Progenitor cell of endocrine pancreas (in vitro differentiated cells): Measurements from ENCODE around the gene TTC27. TPM values are rescaled to one million over a fixed set of nuclear protein-coding genes. Genes with fewer than 3 reads are reported as not detected.

Experiments used
- DNase-seq: peaks from one replicate; pipeline ENCODE4 v3.0.0; 2021; ENCODE audit warnings: low spot score; ENCODE audit not compliant: unreplicated experiment
- H3K27ac Mint-ChIP-seq: 2 replicates; pipeline ENCODE4 v1.8.0; 2021; ENCODE audit warnings: mild to moderate bottlenecking, moderate library complexity, mixed read lengths
- H3K27me3 Mint-ChIP-seq: 2 replicates; pipeline ENCODE4 v1.8.0; 2021; ENCODE audit warnings: mixed read lengths
- H3K36me3 Mint-ChIP-seq: 2 replicates; pipeline ENCODE4 v1.8.0; 2022; ENCODE audit warnings: mixed read lengths; ENCODE audit not compliant: insufficient read depth
- H3K4me1 Mint-ChIP-seq: 2 replicates; pipeline ENCODE4 v1.8.0; 2021; ENCODE audit warnings: low read depth, mixed read lengths
- H3K4me3 Mint-ChIP-seq: 2 replicates; pipeline ENCODE4 v1.8.0; 2021; ENCODE audit warnings: low read depth, mild to moderate bottlenecking, moderate library complexity, mixed read lengths
- H3K9me3 Mint-ChIP-seq: 2 replicates; pipeline ENCODE4 v1.8.0; 2021; ENCODE audit warnings: low read depth, mixed read lengths
- total RNA-seq: library from RNA; stranded (reverse); gene quantifications from 2 replicates; pipeline ENCODE4 v1.2.1, GENCODE V29; 2021
- TF ChIP-seq, protein P1 (sequence below): fragments of 200-600 bp; sonication (generic); IDR thresholded peaks from one replicate; pipeline ENCODE4 v1.5.0; 2021; ENCODE audit warnings: antibody characterized with exemption, mild to moderate bottlenecking; ENCODE audit not compliant: unreplicated experiment

Gene TTC27
- total RNA-seq, 1 donor from 2014 or later: 20.5 TPM

DNA sequence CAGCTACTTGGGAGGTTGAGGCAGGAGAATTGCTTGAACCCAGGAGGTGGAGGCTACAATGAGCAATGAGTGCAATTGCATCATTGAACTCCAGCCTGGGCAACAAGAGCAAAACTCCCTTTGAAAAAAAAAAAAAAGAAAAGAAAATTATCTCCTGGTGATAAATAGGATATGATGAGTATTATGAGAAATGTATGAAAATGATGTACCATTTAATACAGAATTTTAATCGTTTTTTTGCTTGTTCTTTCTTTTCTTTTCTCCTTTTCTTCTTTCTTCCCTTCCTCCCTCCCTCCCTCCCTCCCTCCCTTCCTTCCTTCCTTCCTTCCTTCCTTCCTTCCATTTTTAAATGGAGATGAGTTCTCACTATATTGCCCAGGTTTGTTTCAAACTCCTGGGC is 40.4 kb downstream of the TTC27 start:
- Mint-ChIP-seq H3K36me3 (peaks cover 18% of the 10 kb centered on the region), H3K9me3 (no peaks in the 10 kb centered on the region), H3K27me3 (no peaks in the 10 kb centered on the region), H3K27ac (no peak overlapping the region), H3K4me3 (no peak overlapping the region), H3K4me1 (peaks cover 3% of the 10 kb centered on the region)
- TF ChIP-seq, protein P1, sequence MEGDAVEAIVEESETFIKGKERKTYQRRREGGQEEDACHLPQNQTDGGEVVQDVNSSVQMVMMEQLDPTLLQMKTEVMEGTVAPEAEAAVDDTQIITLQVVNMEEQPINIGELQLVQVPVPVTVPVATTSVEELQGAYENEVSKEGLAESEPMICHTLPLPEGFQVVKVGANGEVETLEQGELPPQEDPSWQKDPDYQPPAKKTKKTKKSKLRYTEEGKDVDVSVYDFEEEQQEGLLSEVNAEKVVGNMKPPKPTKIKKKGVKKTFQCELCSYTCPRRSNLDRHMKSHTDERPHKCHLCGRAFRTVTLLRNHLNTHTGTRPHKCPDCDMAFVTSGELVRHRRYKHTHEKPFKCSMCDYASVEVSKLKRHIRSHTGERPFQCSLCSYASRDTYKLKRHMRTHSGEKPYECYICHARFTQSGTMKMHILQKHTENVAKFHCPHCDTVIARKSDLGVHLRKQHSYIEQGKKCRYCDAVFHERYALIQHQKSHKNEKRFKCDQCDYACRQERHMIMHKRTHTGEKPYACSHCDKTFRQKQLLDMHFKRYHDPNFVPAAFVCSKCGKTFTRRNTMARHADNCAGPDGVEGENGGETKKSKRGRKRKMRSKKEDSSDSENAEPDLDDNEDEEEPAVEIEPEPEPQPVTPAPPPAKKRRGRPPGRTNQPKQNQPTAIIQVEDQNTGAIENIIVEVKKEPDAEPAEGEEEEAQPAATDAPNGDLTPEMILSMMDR: no peak
- no peak for DNase-seq

- peaks cover 3% of the 10 kb centered on the region for H3K4me1 Mint-ChIP-seq
- peaks cover 12% of the 10 kb centered on the region for H3K36me3 Mint-ChIP-seq
- no peak for DNase-seq
- H3K27me3 Mint-ChIP-seq: no peaks in the 10 kb centered on the region
- no peak overlapping the region for H3K4me3 Mint-ChIP-seq
- no peaks in the 10 kb centered on the region for H3K9me3 Mint-ChIP-seq
- no peak overlapping the region for H3K27ac Mint-ChIP-seq
- TF ChIP-seq, protein P1: no peak
These were observed 44.2 kb downstream of the TTC27 start for GRCh38 chr2:32671885-32672533.

DNA sequence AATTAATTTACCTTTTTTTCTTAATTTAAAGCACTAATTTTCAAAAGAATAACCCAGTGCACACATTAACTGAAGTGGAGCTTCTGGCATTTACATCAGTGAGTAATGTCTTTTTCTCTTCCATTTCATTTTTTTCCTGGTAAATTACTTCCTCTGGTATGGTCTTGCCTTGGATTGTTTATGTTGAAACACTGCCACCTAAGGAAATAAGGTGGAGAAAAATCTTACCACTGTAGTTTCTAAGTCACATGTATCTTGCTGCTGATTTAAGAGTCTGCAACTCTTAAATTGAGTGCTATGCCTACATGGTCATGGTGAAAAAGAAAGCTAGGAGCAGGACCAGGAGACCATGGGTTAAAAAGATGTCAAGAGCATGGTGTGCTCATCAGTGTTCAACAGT is 51.0 kb downstream of the TTC27 start:
- Mint-ChIP-seq H3K4me1 (no peaks in the 10 kb centered on the region), H3K27me3 (no peaks in the 10 kb centered on the region), H3K27ac (peak overlapping the region; percentile 47), H3K4me3 (no peak overlapping the region), H3K9me3 (no peaks in the 10 kb centered on the region), H3K36me3 (peaks cover 7% of the 10 kb centered on the region)
- TF ChIP-seq, protein P1: no peak
- no peak for DNase-seq

- H3K9me3 Mint-ChIP-seq: no peaks in the 10 kb centered on the region
- H3K27ac Mint-ChIP-seq: no peak overlapping the region
- peaks cover 7% of the 10 kb centered on the region for H3K36me3 Mint-ChIP-seq
- TF ChIP-seq, protein P1: no peak
- no peaks in the 10 kb centered on the region for H3K4me1 Mint-ChIP-seq
- DNase-seq: no peak
- no peaks in the 10 kb centered on the region for H3K27me3 Mint-ChIP-seq
- no peak overlapping the region for H3K4me3 Mint-ChIP-seq
These were observed 53.1 kb downstream of the TTC27 start for GRCh38 chr2:32680942-32681341.

DNA sequence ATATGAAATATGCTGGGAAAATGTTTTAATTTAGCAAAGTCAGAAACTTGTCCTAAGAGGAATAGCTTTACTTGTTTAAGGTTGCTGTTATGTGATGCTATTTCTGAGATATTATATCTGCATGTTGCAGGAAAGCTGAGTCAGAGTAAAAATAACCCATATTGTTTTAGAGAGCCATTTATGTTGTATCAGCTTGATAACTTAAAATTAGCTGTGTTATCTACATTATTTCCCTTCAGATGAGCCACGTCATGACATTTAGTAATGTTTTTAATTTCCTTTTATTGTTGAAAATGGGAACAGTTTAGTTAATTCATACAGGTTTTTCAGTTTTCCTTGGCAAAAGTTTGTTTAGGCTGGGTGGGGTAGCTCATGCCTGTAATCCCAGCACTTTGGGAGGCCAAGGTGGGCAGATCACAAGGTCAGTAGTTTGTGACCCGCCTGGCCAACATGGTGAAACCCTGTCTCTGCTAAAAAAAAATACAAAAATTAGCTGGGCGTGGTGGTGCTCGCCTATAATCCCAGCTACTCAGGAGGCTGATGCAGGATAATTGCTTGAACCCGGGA is 55.8 kb downstream of the TTC27 start:
- Mint-ChIP-seq H3K9me3 (no peaks in the 10 kb centered on the region), H3K36me3 (peaks cover 7% of the 10 kb centered on the region), H3K27me3 (no peaks in the 10 kb centered on the region), H3K27ac (no peak overlapping the region), H3K4me3 (no peak overlapping the region), H3K4me1 (no peaks in the 10 kb centered on the region)
- DNase-seq: no peak
- TF ChIP-seq, protein P1: no peak
